Neural crest cell (in vitro differentiated cells): Measurements from ENCODE around the gene SPC25. TPM values are rescaled to one million over a fixed set of nuclear protein-coding genes. Genes with fewer than 3 reads are reported as not detected.

Source experiments
- DNase-seq: peaks from one replicate; pipeline ENCODE4 v3.0.0; 2021; ENCODE audit warnings: low read depth, mixed read lengths, low spot score
- H3K27ac Mint-ChIP-seq: one replicate; pipeline ENCODE4 v1.8.0; 2021; ENCODE audit warnings: mild to moderate bottlenecking, mixed read lengths; ENCODE audit not compliant: unreplicated experiment
- H3K27me3 Mint-ChIP-seq: 2 replicates; pipeline ENCODE4 v1.8.0; 2021; ENCODE audit warnings: low read depth, mild to moderate bottlenecking, mixed read lengths
- H3K36me3 Mint-ChIP-seq: 2 replicates; pipeline ENCODE4 v1.8.0; 2021; ENCODE audit warnings: low read depth, mild to moderate bottlenecking, mixed read lengths
- H3K4me1 Mint-ChIP-seq: 2 replicates; pipeline ENCODE4 v1.8.0; 2021; ENCODE audit warnings: mixed read lengths
- H3K4me3 Mint-ChIP-seq: one replicate; pipeline ENCODE4 v1.8.0; 2021; ENCODE audit warnings: mild to moderate bottlenecking, mixed read lengths
- H3K9me3 Mint-ChIP-seq: 2 replicates; pipeline ENCODE4 v1.8.0; 2021; ENCODE audit warnings: mixed read lengths
- CTCF ChIP-seq: fragments of 200-600 bp; sonication (generic); conservative IDR thresholded peaks from 2 replicates; pipeline ENCODE4 v1.5.0; 2021; ENCODE audit warnings: antibody characterized with exemption, mild to moderate bottlenecking
- total RNA-seq: library from RNA; stranded (reverse); gene quantifications from 2 replicates; pipeline ENCODE4 v1.2.1, GENCODE V29; 2021

SPC25 gene
- total RNA-seq, 1 donor from 2014 or later, result 39.3 TPM

GRCh38 chr2:168897449-168897848, 7.2 kb upstream of the SPC25 start:
- Mint-ChIP-seq H3K4me1 (no peaks in the 10 kb centered on the region), H3K36me3 (no peaks in the 10 kb centered on the region), H3K9me3 (no peaks in the 10 kb centered on the region)

GRCh38 chr2:168896783-168897182, 6.6 kb upstream of the SPC25 start:
- H3K9me3 Mint-ChIP-seq, result no peaks in the 10 kb centered on the region
- DNase-seq, result no peak
- no peak overlapping the region for H3K27ac Mint-ChIP-seq
- no peaks in the 10 kb centered on the region for H3K36me3 Mint-ChIP-seq
- peaks cover 5% of the 10 kb centered on the region for H3K27me3 Mint-ChIP-seq
- no peaks in the 10 kb centered on the region for H3K4me1 Mint-ChIP-seq
- no peak overlapping the region for H3K4me3 Mint-ChIP-seq
- TF ChIP-seq CTCF, result no peak

More at GRCh38 chr2:168897449-168897848, 7.2 kb upstream of the SPC25 start:
- Mint-ChIP-seq H3K27me3 (no peaks in the 10 kb centered on the region), H3K27ac (no peak overlapping the region), H3K4me3 (no peak overlapping the region)
- no peak for DNase-seq
- no peak for TF ChIP-seq CTCF

- Mint-ChIP-seq H3K27ac (no peak overlapping the region), H3K4me3 (no peak overlapping the region), H3K27me3 (peaks cover 5% of the 10 kb centered on the region), H3K4me1 (peaks cover 1% of the 10 kb centered on the region), H3K36me3 (no peaks in the 10 kb centered on the region), H3K9me3 (no peaks in the 10 kb centered on the region)
- TF ChIP-seq CTCF, result no peak
- no peak for DNase-seq
Observed at GRCh38 chr2:168895771-168896170, 5.5 kb upstream of the SPC25 start.

- TF ChIP-seq CTCF, result no peak
- H3K36me3 Mint-ChIP-seq, result no peaks in the 10 kb centered on the region
- H3K27ac Mint-ChIP-seq, result no peak overlapping the region
- DNase-seq, result no peak
- H3K4me1 Mint-ChIP-seq, result peaks cover 9% of the 10 kb centered on the region
- peaks cover 5% of the 10 kb centered on the region for H3K27me3 Mint-ChIP-seq
- H3K4me3 Mint-ChIP-seq, result no peak overlapping the region
- no peaks in the 10 kb centered on the region for H3K9me3 Mint-ChIP-seq
Observed at GRCh38 chr2:168894720-168895119, 4.5 kb upstream of the SPC25 start.

- Mint-ChIP-seq H3K4me1 (peaks cover 15% of the 10 kb centered on the region), H3K9me3 (no peaks in the 10 kb centered on the region), H3K27me3 (peaks cover 5% of the 10 kb centered on the region), H3K36me3 (no peaks in the 10 kb centered on the region), H3K4me3 (no peak overlapping the region), H3K27ac (no peak overlapping the region)
- no peak for DNase-seq
- no peak for TF ChIP-seq CTCF
Observed at GRCh38 chr2:168894101-168894500, 3.9 kb upstream of the SPC25 start.

GRCh38 chr2:168892327-168892726, 2.1 kb upstream of the SPC25 start:
- Mint-ChIP-seq H3K4me1 (peaks cover 21% of the 10 kb centered on the region), H3K4me3 (peak overlapping the region; percentile 61), H3K27me3 (peaks cover 5% of the 10 kb centered on the region), H3K36me3 (peaks cover 5% of the 10 kb centered on the region), H3K27ac (no peak overlapping the region), H3K9me3 (no peaks in the 10 kb centered on the region)
- TF ChIP-seq CTCF, result no peak
- DNase-seq, result no peak
